Neural cell (in vitro differentiated cells): ENCODE data around the gene PPIG. TPM values are rescaled to one million over a fixed set of nuclear protein-coding genes. Genes with fewer than 3 reads are reported as not detected.

Experiments used
- H2AFZ ChIP-seq: fragments of 200-600, 300-800 bp; sonication (generic), shearing (Covaris generic); 2 replicates; pipeline ENCODE4 v1.6.0; 2014; ENCODE audit warnings: low read depth, mild to moderate bottlenecking, antibody characterized with exemption, low read length, moderate library complexity
- H3F3A ChIP-seq: fragments of 200-600 bp; shearing (Covaris generic); 2 replicates; pipeline ENCODE4 v1.6.1; 2016; ENCODE audit warnings: mild to moderate bottlenecking, moderate library complexity, mixed read lengths, antibody characterized with exemption, low read length; ENCODE audit not compliant: insufficient read depth, poor library complexity, severe bottlenecking
- H3K27ac ChIP-seq: fragments of 200-600, 300-800 bp; sonication (generic), shearing (Covaris generic); 2 replicates; pipeline ENCODE4 v1.5.1; 2014; ENCODE audit warnings: mild to moderate bottlenecking, low read length, moderate library complexity
- H3K27me3 ChIP-seq: fragments of 300-800, 200-600 bp; sonication (generic), shearing (Covaris generic); 2 replicates; pipeline ENCODE4 v1.6.0; 2014; ENCODE audit warnings: mild to moderate bottlenecking, low read depth, low read length, moderate library complexity; ENCODE audit not compliant: insufficient read depth
- H3K36me3 ChIP-seq: fragments of 300-800, 200-600 bp; sonication (generic), shearing (Covaris generic); 2 replicates; pipeline ENCODE4 v1.5.1; 2014; ENCODE audit warnings: mild to moderate bottlenecking, antibody characterized with exemption, low read length, moderate library complexity; ENCODE audit not compliant: insufficient read depth
- H3K4me2 ChIP-seq: fragments of 300-800, 200-600 bp; sonication (generic), shearing (Covaris generic); 2 replicates; pipeline ENCODE4 v1.6.0; 2014; ENCODE audit warnings: mild to moderate bottlenecking, low read length
- H3K4me3 ChIP-seq: fragments of 300-800, 200-600 bp; sonication (generic), shearing (Covaris generic); 2 replicates; pipeline ENCODE4 v1.5.1; 2014; ENCODE audit warnings: mild to moderate bottlenecking, low read length, moderate library complexity
- H3K79me2 ChIP-seq: fragments of 200-600 bp; shearing (Covaris generic); replicated peaks from 2 replicates; pipeline ENCODE4 v1.6.0; 2014; ENCODE audit warnings: mild to moderate bottlenecking, low read length, moderate library complexity; ENCODE audit not compliant: insufficient read depth
- H3K9ac ChIP-seq: fragments of 300-800, 200-600 bp; sonication (generic), shearing (Covaris generic); 2 replicates; pipeline ENCODE4 v1.6.1; 2016; ENCODE audit warnings: mild to moderate bottlenecking, low read length, mixed read lengths
- H3K9me2 ChIP-seq: fragments of 200-600 bp; shearing (Covaris generic); 2 replicates; pipeline ENCODE4 v1.6.1; 2016; ENCODE audit warnings: mild to moderate bottlenecking, low read length, mixed read lengths; ENCODE audit not compliant: insufficient read depth
- H3K9me3 ChIP-seq: fragments of 200-600, 300-800 bp; sonication (generic), shearing (Covaris generic); 2 replicates; pipeline ENCODE4 v1.6.1; 2016; ENCODE audit warnings: mild to moderate bottlenecking, mixed run types, low read length, moderate library complexity, mixed read lengths
- H4K20me1 ChIP-seq: fragments of 200-600 bp; shearing (Covaris generic); 2 replicates; pipeline ENCODE4 v1.6.1; 2016; ENCODE audit warnings: mild to moderate bottlenecking, mixed run types; ENCODE audit not compliant: insufficient read depth
- EP300 ChIP-seq: fragments of 450-650 bp; conservative IDR thresholded peaks from 2 replicates; pipeline ENCODE4 v1.6.1; 2014; ENCODE audit warnings: antibody characterized with exemption, mild to moderate bottlenecking, moderate library complexity; ENCODE audit not compliant: poor library complexity, severe bottlenecking
- EZH2 ChIP-seq: fragments of 200-600, 300-800 bp; shearing (Covaris generic), sonication (generic); IDR thresholded peaks from 2 replicates; pipeline ENCODE4 v1.6.1; 2014; ENCODE audit warnings: antibody characterized with exemption, low read length, borderline replicate concordance, mild to moderate bottlenecking; ENCODE audit not compliant: insufficient read depth, poor library complexity, severe bottlenecking
- MXI1 ChIP-seq: fragments of 450-650 bp; conservative IDR thresholded peaks from 2 replicates; pipeline ENCODE4 v1.6.1; 2014; ENCODE audit warnings: antibody characterized with exemption, mild to moderate bottlenecking; ENCODE audit not compliant: poor library complexity, severe bottlenecking
- POLR2AphosphoS5 ChIP-seq: IDR thresholded peaks from 2 replicates; pipeline ENCODE4 v1.6.1; 2012
- RAD21 ChIP-seq: fragments of 450-650 bp; conservative IDR thresholded peaks from 2 replicates; pipeline ENCODE4 v1.6.1; 2014; ENCODE audit warnings: antibody characterized with exemption, mild to moderate bottlenecking, moderate library complexity
- SMC3 ChIP-seq: fragments of 450-650 bp; conservative IDR thresholded peaks from 2 replicates; pipeline ENCODE4 v1.6.1; 2014; ENCODE audit warnings: antibody characterized with exemption, mild to moderate bottlenecking, moderate library complexity; ENCODE audit not compliant: poor library complexity
- TAF1 ChIP-seq: IDR thresholded peaks from 2 replicates; pipeline ENCODE4 v1.6.1; 2012; ENCODE audit warnings: low read depth
- polyA plus RNA-seq: library from polyadenylated mRNA; depleted of rRNA; stranded (reverse); fragments of >200 nt; gene quantifications from 2 replicates; pipeline ENCODE4 v1.2.3, GENCODE V29; 2014
- TF ChIP-seq, protein P1 (sequence below): IDR thresholded peaks from 2 replicates; pipeline ENCODE4 v1.6.1; 2012; ENCODE audit warnings: borderline replicate concordance
- TF ChIP-seq, protein P2 (sequence below): fragments of 450-650 bp; IDR thresholded peaks from 2 replicates; pipeline ENCODE4 v1.5.1; 2014; ENCODE audit warnings: antibody characterized with exemption, mild to moderate bottlenecking, moderate library complexity; ENCODE audit not compliant: poor library complexity, severe bottlenecking

PPIG gene
- polyA plus RNA-seq, 1 donor from 2014 or later, result 45.0 TPM

DNA sequence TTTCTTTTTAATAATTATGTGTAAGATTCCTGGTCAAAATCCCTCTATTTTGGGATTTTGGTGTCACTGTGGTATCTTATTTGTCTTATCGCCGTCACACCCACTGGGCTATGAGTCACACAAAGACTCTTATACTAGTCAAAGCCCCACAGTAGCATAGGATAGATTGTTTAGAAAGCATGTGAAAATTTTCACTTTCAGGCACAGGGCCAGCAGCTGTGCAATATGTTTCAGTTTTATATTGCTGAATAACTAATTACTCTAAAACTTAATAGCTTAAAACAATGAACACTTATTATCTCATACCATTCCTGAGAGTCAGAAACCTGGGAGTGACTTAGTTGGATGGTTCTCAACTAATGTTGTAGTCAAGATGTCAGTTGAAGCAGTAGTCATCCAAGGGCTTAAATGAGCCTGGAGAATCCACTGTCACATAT is 86.1 kb downstream of the PPIG start:
- no peaks in the 10 kb centered on the region for H4K20me1 ChIP-seq
- H3K79me2 ChIP-seq, result no peaks in the 10 kb centered on the region
- H3K4me2 ChIP-seq, result no peak overlapping the region
- no peaks in the 10 kb centered on the region for H3K27me3 ChIP-seq
- H2AFZ ChIP-seq, result no peak overlapping the region
- TF ChIP-seq RAD21, result no peak
- TF ChIP-seq TAF1, result no peak
- TF ChIP-seq, protein P1, sequence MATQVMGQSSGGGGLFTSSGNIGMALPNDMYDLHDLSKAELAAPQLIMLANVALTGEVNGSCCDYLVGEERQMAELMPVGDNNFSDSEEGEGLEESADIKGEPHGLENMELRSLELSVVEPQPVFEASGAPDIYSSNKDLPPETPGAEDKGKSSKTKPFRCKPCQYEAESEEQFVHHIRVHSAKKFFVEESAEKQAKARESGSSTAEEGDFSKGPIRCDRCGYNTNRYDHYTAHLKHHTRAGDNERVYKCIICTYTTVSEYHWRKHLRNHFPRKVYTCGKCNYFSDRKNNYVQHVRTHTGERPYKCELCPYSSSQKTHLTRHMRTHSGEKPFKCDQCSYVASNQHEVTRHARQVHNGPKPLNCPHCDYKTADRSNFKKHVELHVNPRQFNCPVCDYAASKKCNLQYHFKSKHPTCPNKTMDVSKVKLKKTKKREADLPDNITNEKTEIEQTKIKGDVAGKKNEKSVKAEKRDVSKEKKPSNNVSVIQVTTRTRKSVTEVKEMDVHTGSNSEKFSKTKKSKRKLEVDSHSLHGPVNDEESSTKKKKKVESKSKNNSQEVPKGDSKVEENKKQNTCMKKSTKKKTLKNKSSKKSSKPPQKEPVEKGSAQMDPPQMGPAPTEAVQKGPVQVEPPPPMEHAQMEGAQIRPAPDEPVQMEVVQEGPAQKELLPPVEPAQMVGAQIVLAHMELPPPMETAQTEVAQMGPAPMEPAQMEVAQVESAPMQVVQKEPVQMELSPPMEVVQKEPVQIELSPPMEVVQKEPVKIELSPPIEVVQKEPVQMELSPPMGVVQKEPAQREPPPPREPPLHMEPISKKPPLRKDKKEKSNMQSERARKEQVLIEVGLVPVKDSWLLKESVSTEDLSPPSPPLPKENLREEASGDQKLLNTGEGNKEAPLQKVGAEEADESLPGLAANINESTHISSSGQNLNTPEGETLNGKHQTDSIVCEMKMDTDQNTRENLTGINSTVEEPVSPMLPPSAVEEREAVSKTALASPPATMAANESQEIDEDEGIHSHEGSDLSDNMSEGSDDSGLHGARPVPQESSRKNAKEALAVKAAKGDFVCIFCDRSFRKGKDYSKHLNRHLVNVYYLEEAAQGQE, result no peak
- TF ChIP-seq EZH2, result no peak
- H3K36me3 ChIP-seq, result no peaks in the 10 kb centered on the region
- no peaks in the 10 kb centered on the region for H3F3A ChIP-seq
- no peak overlapping the region for H3K27ac ChIP-seq
- H3K9me3 ChIP-seq, result no peaks in the 10 kb centered on the region
- H3K9ac ChIP-seq, result no peak overlapping the region
- no peak overlapping the region for H3K4me3 ChIP-seq
- no peaks in the 10 kb centered on the region for H3K9me2 ChIP-seq

DNA sequence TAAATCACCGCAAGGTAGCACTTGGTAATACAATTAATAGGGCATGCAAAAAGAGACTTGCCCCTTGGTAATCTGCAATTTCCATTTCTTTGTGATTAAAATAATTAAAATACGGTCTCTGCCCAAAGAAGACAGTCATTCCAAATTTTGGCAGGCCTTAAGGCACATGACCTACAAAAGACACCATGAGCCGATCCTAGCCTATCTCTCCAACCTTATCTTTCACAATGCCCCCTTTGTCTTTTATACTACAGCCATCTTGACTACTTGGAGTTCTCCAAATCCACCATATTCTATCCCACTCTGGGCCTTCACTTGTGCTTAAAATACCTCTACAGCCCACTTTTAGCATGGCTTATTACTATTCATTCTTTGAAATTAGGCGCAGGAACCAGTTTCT is 86.8 kb downstream of the PPIG start:
- Histone ChIP-seq H4K20me1 (no peaks in the 10 kb centered on the region), H3K36me3 (no peaks in the 10 kb centered on the region), H3K79me2 (no peaks in the 10 kb centered on the region), H3K4me3 (no peak overlapping the region), H3K27me3 (no peaks in the 10 kb centered on the region), H3K9me2 (no peaks in the 10 kb centered on the region), H3K4me2 (no peak overlapping the region), H3K9ac (no peak overlapping the region), H3K27ac (no peak overlapping the region), H2AFZ (no peak overlapping the region), H3F3A (no peaks in the 10 kb centered on the region), H3K9me3 (no peaks in the 10 kb centered on the region)
- TF ChIP-seq, protein P2, sequence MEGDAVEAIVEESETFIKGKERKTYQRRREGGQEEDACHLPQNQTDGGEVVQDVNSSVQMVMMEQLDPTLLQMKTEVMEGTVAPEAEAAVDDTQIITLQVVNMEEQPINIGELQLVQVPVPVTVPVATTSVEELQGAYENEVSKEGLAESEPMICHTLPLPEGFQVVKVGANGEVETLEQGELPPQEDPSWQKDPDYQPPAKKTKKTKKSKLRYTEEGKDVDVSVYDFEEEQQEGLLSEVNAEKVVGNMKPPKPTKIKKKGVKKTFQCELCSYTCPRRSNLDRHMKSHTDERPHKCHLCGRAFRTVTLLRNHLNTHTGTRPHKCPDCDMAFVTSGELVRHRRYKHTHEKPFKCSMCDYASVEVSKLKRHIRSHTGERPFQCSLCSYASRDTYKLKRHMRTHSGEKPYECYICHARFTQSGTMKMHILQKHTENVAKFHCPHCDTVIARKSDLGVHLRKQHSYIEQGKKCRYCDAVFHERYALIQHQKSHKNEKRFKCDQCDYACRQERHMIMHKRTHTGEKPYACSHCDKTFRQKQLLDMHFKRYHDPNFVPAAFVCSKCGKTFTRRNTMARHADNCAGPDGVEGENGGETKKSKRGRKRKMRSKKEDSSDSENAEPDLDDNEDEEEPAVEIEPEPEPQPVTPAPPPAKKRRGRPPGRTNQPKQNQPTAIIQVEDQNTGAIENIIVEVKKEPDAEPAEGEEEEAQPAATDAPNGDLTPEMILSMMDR, result no peak
- TF ChIP-seq EP300 (no peak), POLR2AphosphoS5 (no peak), MXI1 (no peak), TAF1 (no peak), EZH2 (no peak), RAD21 (no peak), SMC3 (no peak)
- TF ChIP-seq, protein P1, result no peak
